SK-MEL-5 (cell line): ENCODE results near the gene CCDC137. TPM values are rescaled to one million over a fixed set of nuclear protein-coding genes. Genes with fewer than 3 reads are reported as not detected.
"Not testable (repeated sequence)": the region's sequence is repeated elsewhere in the genome, so short reads cannot be mapped to it uniquely, and the experiment has no call there.

Source experiments
- DNase-seq: peaks from one replicate; pipeline ENCODE4 v3.0.0-alpha.2; 2016; ENCODE audit warnings: low read depth, low spot score
- in situ Hi-C: cut with HindIII; loops from 2 replicates; pipeline ENCODE4 v1.10.0; 2016; ENCODE audit warnings: low sequenced_read_pairs, high pct_unique_total_duplicates, low pct_unique_long_range_greater_than_20kb
- polyA plus RNA-seq, 2 experiments: library from polyadenylated mRNA; depleted of rRNA; stranded (reverse); fragments of >200 nt; gene quantifications; 2 replicates each; pipeline ENCODE4 v1.2.3, GENCODE V29; 2015
- total RNA-seq: library from RNA; depleted of rRNA; stranded (reverse); fragments of >200 nt; shearing (Covaris generic); gene quantifications from 2 replicates; pipeline ENCODE4 v1.2.3, GENCODE V29; 2014; rRNA removed

The CCDC137 gene, protein sequence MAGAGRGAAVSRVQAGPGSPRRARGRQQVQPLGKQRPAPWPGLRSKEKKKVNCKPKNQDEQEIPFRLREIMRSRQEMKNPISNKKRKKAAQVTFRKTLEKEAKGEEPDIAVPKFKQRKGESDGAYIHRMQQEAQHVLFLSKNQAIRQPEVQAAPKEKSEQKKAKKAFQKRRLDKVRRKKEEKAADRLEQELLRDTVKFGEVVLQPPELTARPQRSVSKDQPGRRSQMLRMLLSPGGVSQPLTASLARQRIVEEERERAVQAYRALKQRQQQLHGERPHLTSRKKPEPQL
- total RNA-seq, result 52.0 and 56.8 TPM in 2 replicates
- 55.8 and 57.3 TPM in 2 replicates for polyA plus RNA-seq (2015; cell fraction: cytosol; rRNA removed)
- 40.3 and 45.4 TPM in 2 replicates for polyA plus RNA-seq (2015; cell fraction: nucleus; rRNA removed)

DNA sequence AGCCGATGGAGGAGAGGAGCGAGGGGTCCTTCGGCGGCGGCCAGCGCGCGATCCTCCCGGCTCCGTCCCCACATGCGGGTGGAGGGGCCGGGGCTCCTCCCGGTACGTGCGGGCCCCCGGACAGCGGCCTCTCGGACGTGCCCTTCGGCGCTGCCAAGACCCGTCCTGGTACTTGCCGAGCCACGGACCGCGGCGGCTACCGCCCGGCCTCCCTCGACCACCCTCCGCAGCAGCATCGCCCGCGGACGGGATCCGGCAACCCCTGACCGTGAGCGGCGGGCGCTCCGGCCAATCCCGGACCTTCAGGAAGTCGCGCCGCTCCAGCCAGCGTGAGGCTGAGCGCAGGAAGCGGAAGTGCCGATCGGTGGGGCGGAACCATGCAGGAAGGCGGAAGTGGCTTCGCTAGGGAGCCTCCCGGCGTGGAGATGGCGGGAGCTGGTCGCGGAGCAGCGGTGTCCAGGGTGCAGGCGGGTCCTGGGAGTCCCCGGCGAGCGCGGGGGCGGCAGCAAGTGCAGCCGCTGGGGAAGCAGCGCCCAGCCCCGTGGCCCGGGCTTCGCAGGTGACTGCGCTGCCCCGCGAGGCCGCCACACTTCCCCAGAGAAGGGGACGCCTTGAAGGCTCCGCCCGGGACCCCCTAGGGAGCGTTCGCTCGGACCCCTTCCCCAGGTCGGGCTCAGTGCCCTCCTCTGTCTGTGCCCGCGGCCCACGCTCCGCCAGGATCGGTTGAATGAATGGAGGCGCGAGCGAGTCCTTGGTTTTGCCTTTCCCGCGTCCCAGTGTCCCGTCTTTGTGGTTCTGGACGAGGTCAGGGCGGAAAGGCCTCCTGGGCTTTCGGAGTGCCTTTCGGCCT, at the start of gene CCDC137, which contains the start of gene OXLD1:
CCDC137 (plus strand) TSS at position 396 of the 850 bp plus-strand sequence; CDS start at position 426, 30 bp downstream.
OXLD1 (minus strand) TSS at position 264 of the 850 bp plus-strand sequence; CDS start at position 236, 28 bp downstream.
- in situ Hi-C loops, result no loop called here
- DNase-seq, result peak; percentile 99

DNA sequence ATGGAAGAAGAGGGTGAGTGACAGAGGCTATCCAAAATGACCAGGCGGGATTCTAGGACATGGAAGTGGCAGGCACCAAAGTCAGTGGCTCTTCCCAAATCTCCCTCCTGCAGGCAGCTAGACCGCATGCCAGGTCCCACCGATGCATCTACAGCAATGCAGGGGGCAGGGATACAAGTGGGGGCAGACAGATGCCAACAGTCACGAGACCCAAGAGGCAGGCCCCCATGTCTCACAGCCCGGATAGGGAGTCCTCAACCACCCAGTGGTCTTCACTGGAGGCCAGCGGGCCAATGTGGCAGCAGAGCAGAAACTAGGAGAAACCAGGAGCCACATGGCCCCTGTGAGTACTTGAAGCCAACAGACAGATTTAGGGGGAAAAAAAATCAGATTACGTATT, 49.7 kb upstream of the CCDC137 start:
- in situ Hi-C loops, result no loop called here
- DNase-seq, result no peak

DNA sequence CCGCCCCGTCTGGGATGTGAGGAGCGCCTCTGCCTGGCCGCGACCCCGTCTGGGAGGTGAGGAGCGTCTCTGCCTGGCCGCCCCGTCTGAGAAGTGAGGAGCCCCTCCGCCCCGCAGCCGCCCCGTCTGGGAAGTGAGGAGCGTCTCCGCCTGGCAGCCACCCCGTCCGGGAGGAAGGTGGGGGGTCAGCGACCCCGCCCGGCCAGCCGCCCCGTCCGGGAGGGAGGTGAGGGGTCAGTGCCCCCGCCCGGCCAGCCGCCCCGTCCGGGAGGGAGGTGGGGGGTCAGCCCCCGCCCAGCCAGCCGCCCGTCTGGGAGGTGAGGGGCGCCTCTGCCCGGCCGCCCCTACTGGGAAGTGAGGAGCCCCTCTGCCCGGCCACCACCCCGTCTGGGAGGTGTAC, 48.2 kb upstream of the CCDC137 start:
- DNase-seq, in situ Hi-C loops: not testable (repeated sequence)

DNA sequence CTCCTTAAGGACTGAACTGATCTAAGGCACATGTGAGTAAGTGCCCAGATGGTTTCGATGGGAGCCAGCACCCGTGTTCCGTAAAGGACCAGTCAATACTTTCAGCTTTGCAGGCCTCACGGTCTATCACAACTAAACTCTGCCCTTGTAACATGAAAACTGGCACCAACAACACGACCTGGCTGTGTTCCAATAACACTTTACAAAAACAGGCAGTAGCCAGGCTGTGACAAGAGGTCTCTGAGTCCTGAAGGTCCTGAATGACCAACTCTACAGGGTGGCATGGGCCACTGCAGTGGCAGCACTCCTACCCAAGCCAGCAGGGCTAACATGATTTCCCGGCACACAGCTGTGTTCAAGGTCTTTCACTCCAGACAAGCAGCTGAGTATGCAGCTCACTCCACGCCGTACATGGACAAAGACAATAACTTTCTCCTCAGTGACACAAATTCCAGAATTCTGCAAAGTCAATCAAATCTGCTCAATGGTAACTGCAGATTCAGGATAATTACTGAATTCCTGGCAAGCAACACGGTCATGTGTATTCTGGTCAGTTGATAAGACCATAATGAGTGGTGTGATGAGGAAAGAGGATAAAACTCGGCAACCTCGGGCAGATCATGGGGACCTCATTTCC, 44.9 kb upstream of the CCDC137 start:
- in situ Hi-C loops, result no loop called here

DNA sequence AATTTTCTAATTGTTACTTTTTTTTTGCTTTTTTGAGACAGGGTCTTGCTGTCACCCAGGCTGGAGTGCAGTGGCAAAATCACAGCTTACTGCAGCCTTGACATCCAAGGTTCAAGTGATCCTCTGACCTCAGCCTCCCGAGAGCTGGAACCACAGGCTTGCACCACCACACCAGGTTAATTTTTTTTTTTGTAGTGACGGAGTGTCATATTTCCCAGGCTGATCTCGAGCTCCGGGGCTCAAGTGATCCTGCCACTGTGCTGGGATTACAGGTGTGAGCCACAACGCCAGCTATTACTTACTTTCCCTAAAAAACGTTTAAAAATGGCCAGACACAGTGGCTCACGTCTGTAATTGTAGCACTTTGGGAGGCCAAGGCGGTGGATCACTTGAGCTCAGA, 36.3 kb upstream of the CCDC137 start:
- DNase-seq, result no peak
- in situ Hi-C loops, result no loop called here

More for the DNA sequence above, 44.9 kb upstream of the CCDC137 start:
- peak; percentile 70 for DNase-seq

DNA sequence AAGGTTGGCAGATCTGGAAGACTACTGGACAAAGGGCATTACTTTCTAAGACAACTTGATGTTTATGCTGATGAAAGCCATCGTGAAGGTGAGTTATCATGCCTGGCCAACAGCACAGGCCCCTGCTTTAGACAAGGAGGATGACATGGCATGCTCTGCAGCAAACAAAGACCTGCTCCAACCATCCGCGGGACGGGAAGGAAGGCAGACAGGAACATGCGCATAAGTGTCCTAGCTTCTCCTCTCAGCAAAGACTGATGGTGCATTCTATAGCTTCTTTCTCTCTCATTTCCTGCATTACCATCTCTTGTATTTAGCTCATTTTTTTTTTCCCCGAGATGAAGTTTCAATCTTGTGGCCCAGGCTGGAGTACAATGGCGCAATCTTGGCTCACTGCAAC, 35.1 kb upstream of the CCDC137 start:
- in situ Hi-C loops, result no loop called here
- DNase-seq, result no peak

DNA sequence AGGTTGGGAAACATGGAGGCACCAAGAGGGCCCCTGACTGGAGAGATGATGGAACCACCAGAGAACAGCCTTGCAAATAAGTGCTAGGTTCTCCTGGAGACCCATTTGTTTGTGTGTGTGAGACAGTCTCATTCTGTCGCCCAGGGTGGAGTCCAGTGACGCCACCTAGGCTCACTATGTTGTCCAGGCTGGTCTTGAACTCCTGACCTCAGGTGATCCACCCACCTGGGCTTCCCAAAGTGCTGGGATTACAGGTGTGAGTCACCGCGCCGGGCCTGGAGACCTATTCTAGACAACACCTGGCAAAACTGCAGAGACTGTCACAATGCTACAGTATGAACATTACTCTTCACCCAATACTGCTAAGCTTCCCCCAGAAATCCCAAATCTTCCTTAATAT, 31.1 kb upstream of the CCDC137 start:
- DNase-seq, result no peak
- in situ Hi-C loops, result no loop called here

DNA sequence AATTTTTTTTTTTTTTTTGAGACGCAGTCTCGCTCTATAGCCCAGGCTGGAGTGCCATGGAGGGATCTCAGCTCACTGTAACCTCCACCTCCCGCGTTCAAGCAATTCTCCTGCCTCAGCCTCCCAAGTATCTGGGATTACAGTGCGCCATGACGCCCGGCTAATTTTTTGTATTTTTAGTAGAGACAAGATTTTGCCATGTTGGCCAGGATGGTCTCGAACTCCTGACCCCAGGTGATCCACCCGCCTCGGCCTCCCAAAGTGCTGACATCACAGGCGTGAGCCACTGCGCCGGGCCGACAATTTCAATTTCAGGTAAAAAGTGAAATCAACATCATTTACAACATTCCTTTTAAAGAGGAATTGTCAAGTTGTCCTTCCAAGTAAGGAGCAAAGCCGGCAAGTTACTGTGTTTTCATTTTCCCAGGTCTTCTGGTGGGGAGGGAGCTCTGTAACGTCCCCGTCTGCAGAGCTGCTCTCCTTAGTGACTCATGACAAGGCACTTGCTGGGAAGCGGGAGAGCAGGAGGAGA, 30.5 kb upstream of the CCDC137 start:
- DNase-seq, result peak; percentile 81
- in situ Hi-C loops, result no loop called here

DNA sequence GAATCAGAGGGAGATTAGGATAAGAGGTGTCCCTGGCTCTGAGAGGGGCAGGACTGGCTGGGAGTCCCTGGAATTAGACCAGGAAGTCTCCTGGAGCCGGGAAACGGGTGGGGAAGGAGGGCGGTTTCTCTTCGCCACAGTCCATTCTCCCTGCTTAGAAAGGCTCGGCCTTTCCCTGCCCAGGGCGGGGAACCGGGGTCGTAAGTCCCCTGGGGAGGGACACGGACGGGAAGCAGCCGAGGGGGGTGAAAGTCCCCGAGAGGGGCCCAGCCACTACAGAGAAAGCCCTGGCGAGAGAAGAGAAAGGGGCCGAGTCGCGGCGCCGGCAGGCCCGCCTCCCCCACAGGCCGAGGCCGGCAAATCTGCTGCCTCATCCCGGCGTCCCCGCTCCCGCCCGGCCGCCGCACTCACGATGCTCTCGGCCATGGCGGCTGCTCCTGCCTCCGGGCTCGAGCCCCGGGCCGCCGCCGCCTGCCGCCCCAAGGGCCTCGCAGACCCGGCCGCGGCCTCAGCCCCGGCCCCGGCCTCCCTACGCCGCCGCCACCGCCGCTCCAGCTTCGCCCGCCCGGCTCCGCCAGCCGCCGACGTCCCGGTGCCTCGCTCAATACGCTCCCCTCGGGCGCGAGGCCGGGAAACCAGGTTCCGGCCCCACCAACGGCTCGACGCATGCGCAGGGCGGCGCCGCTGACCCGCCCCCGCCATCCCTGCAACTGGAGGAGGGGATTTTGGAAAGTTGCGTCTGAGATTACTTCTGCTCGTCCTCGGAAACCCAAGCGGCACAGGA, 29.8 kb upstream of the CCDC137 start, which contains the start of the genes NPLOC4 and TSPAN10:
NPLOC4 (minus strand) TSS at position 608 of the 784 bp plus-strand sequence; CDS start at position 426, 182 bp downstream.
TSPAN10 (plus strand) TSS at position 692 of the 784 bp plus-strand sequence. CDS start 5,217 bp downstream, outside the sequence.
- DNase-seq, result peak; percentile 96
- in situ Hi-C loops, result no loop called here

DNA sequence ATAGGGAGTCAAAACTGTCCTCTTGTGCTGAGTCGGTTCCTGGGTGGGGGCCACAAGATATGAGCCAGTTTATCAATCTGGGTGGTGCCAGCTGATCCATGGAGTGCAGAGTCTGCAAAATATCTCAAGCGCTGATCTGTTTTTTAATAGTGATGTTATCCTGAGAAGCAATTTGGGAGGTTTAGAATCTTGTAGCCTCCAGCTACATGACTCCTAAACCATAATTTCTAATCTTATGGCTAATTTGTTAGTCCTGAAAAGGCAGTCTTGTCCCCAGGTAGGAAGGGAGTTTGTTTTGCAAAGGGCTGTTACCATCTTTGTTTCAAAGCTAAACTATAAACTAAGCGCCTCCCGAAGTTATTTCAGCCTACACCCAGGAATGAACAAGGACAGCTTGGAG, 27.9 kb upstream of the CCDC137 start:
- no peak for DNase-seq
- in situ Hi-C loops, result no loop called here

DNA sequence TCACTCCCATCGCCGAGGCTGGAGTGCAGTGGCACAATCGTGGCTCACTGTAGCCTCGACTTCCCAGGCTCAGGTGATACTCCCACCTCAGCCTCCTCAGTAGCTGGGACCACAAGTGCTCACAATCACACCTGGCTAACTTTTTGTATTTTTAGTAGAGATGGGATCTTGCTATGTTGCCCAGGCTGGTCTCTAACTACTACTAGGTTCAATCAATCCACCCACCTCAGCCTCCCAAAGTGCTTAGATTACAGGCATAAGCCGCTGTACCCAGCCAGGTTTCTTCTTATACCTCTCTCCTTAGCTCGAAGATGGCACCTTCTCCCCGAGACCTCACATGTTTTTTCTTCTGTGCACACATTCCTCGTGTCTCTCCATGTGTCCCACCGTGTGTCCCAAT, 26.5 kb upstream of the CCDC137 start:
- DNase-seq, result no peak
- in situ Hi-C loops, result no loop called here

DNA sequence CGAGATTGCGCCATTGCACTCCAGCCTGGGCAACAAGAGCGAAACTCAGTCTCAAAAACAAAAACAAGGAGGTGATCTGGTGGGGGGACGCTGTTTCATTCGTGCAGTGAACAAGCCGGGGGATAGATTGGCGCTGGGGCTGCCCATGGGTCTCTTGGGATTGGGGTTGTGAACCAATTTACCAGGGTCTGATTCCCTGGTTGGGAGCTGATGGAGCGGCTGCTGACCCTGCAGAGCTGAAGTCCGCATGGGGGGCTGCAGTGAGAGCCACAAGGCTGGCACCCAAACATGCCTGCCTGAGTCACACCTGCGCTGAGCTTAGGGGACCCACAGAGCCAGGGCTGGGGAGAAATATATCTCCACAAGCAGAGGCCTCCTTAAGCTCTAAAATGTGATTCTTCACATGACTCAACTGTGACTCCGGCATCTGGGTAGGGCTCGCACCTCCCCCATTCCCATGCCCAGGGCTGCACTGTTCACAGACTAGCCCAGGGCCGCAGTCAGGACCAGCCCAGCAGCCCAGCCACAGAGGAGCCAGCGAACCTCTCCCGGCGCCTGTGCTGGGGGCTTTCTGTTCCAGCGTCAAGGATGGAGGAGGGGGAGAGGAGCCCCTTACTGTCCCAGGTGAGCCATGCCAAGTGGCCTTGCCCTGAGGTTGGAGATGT, 24.6 kb upstream of the CCDC137 start:
- in situ Hi-C loops, result no loop called here
- peak; percentile 93 for DNase-seq

DNA sequence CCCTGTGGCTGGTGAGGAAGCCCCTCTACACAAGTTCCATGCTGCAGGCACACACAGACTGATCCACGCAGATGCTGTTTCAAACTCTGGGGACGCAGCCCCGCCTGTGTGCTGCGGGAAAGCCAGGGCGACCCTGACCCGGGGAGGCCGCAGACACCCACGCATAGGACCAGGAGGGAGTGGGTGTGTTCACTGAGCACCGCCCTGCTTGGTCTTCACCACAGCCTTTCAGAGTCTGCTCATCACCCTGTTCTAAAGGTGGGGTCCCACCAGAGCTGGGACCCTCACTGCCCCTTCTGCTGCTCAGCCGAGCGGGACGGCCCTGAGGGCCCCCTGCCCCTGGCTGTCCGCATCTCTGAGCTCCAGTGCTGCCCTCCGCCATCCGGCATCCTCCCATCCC, 22.0 kb upstream of the CCDC137 start:
- in situ Hi-C loops, result no loop called here
- DNase-seq, result no peak

DNA sequence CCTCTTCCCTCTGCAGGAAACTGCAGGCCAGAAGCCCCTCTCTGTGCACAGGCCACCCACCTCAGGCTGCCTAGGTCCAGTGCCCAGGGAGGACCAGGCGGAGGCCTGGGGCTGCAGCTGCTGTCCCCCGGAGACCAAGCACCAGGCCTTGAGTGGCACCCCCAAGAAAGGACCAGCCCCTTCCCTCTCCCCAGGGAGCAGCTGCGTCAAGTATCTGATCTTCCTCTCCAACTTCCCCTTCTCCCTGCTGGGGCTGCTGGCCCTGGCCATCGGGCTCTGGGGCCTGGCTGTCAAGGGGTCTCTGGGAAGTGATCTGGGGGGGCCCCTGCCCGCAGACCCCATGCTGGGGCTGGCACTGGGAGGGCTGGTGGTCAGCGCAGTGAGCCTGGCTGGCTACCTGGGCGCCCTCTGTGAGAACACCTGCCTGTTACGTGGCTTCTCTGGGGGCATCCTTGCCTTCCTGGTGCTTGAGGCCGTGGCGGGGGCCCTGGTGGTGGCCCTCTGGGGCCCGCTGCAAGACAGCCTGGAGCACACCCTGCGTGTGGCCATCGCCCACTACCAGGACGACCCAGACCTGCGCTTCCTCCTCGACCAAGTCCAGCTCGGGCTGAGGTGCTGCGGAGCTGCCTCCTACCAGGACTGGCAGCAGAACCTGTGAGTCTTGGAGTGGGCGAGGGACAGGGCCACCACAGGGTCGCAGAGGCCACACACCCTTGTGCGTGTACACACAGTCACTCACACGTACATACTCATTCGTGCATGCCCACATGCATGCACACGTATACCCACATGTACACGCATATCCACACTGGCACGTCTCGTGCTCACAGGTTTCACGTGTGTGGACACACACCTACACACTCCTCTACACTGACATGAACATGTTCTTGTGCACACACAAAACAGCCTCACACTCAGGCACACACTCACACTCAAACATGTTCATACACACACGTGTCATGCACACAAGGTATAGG, 21.3 kb upstream of the CCDC137 start:
- DNase-seq, result no peak
- in situ Hi-C loops, result no loop called here

DNA sequence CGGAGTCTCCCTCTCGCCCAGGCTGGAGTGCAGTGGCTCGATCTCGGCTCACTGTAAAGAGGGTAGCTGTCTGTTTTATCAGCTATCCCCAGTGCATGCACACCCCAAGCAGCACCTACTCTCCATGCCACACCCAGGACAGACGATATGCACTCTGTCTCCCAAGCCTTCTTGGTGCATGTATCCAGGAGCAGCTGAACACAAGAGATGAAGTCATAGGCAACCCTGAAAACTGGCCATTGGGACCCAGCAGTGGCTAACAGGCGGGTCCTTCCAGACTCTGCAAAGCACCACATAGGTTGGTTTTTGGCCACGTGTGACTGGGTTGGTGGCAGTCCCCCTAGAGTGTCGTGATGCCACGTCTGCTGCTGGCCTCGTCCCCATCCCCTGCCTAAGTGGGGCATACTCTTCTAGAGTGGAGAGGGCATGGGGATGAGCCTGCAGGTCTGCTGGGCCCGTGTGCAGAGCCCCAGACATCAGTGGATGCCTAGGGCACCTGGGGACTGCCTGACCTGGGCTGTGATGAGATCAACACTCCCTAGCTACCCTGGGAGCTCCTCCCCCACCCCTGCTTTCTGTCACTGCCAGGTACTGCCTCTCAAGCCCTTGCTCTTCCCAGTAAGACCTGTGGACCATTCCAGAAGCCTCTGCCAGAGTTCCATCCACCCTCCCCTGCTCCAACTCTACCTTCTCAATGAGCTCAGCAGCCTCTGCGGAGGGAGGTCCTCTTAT, 19.5 kb upstream of the CCDC137 start:
- no peak for DNase-seq
- in situ Hi-C loops, result no loop called here
